B cell (primary cell): Measurements from ENCODE around the gene INO80C.

Experiments
- CTCF ChIP-seq: fragments of 200-600 bp; IDR thresholded peaks from one replicate; pipeline ENCODE4 v1.8.0; 2022; ENCODE audit warnings: antibody characterized with exemption, mild to moderate bottlenecking
- EZH2 ChIP-seq: IDR thresholded peaks from 2 replicates; pipeline ENCODE4 v1.6.1; 2012; ENCODE audit warnings: borderline replicate concordance, low read depth, mild to moderate bottlenecking, moderate library complexity, low read length; ENCODE audit not compliant: insufficient read depth, poor library complexity, severe bottlenecking

- TF ChIP-seq CTCF = no peak
- no peak for TF ChIP-seq EZH2
Measured at GRCh38 chr18:35535297-35535696, 37.5 kb upstream of the INO80C start.
